GM19025 (cell line): ENCODE measurements around the gene ADAMTSL1.

Experiments
- ATAC-seq: cut with Tn5 transposase; IDR thresholded peaks from one replicate; pipeline ENCODE4 v1.9.1; 2021; ENCODE audit warnings: mild to moderate bottlenecking, low read depth, moderate library complexity; ENCODE audit not compliant: unreplicated experiment

The ADAMTSL1 gene

GRCh38 chr9:18598969-18599368 lies 125.0 kb downstream of the ADAMTSL1 start:
- ATAC-seq: no peak

GRCh38 chr9:18601026-18601425 lies 127.1 kb downstream of the ADAMTSL1 start:
- no peak for ATAC-seq

- ATAC-seq: no peak
Measured at GRCh38 chr9:18601956-18602355, 128.0 kb downstream of the ADAMTSL1 start.

- no peak for ATAC-seq
Measured at GRCh38 chr9:18604767-18605730, 131.1 kb downstream of the ADAMTSL1 start.

GRCh38 chr9:18605766-18606180 lies 131.8 kb downstream of the ADAMTSL1 start:
- no peak for ATAC-seq

- no peak for ATAC-seq
Measured at GRCh38 chr9:18606281-18606680, 132.3 kb downstream of the ADAMTSL1 start.

- no peak for ATAC-seq
Measured at GRCh38 chr9:18606846-18607245, 132.9 kb downstream of the ADAMTSL1 start.

GRCh38 chr9:18608371-18608770 lies 134.4 kb downstream of the ADAMTSL1 start:
- no peak for ATAC-seq

- ATAC-seq: no peak
Measured at GRCh38 chr9:18610956-18611355, 137.0 kb downstream of the ADAMTSL1 start.

GRCh38 chr9:18611971-18612370 lies 138.0 kb downstream of the ADAMTSL1 start:
- ATAC-seq: no peak

- no peak for ATAC-seq
Measured at GRCh38 chr9:18614116-18614515, 140.2 kb downstream of the ADAMTSL1 start.

GRCh38 chr9:18614651-18615050 lies 140.7 kb downstream of the ADAMTSL1 start:
- ATAC-seq: no peak

- ATAC-seq: no peak
Measured at GRCh38 chr9:18616976-18617375, 143.0 kb downstream of the ADAMTSL1 start.

- ATAC-seq: no peak
Measured at GRCh38 chr9:18617759-18618158, 143.8 kb downstream of the ADAMTSL1 start.

- no peak for ATAC-seq
Measured at GRCh38 chr9:18618862-18619261, 144.9 kb downstream of the ADAMTSL1 start.

GRCh38 chr9:18622186-18622836 lies 148.4 kb downstream of the ADAMTSL1 start:
- ATAC-seq: no peak

GRCh38 chr9:18623221-18624079 lies 149.5 kb downstream of the ADAMTSL1 start:
- no peak for ATAC-seq

GRCh38 chr9:18626046-18626698 lies 152.2 kb downstream of the ADAMTSL1 start:
- no peak for ATAC-seq

GRCh38 chr9:18629136-18629535 lies 155.2 kb downstream of the ADAMTSL1 start:
- ATAC-seq: no peak
